Trophoblast cell (in vitro differentiated cells and primary cell): ENCODE measurements around the gene HSPH1.

Source experiments
- DNase-seq, 2 donors: peaks; one replicate each; pipeline ENCODE4 v3.0.0-alpha.2; 2016
- H2AFZ ChIP-seq: 2 replicates; pipeline ENCODE4 v1.6.1; 2013; ENCODE audit warnings: low read length, moderate library complexity, mild to moderate bottlenecking; ENCODE audit not compliant: insufficient read depth, poor library complexity
- H2AK5ac ChIP-seq: 2 replicates; pipeline ENCODE4 v1.6.1; 2013; ENCODE audit warnings: mild to moderate bottlenecking, low read length
- H2BK120ac ChIP-seq: 2 replicates; pipeline ENCODE4 v1.6.1; 2013; ENCODE audit warnings: low read length, mild to moderate bottlenecking, moderate library complexity; ENCODE audit not compliant: insufficient read depth, poor library complexity
- H2BK12ac ChIP-seq: 2 replicates; pipeline ENCODE4 v1.6.1; 2013; ENCODE audit warnings: mild to moderate bottlenecking, low read length, moderate library complexity
- H2BK5ac ChIP-seq: 2 replicates; pipeline ENCODE4 v1.6.1; 2013; ENCODE audit warnings: low read length, low read depth, moderate library complexity, mild to moderate bottlenecking; ENCODE audit not compliant: poor library complexity
- H3K14ac ChIP-seq: 2 replicates; pipeline ENCODE4 v1.6.1; 2013; ENCODE audit warnings: mild to moderate bottlenecking, low read length
- H3K18ac ChIP-seq: 2 replicates; pipeline ENCODE4 v1.6.1; 2013; ENCODE audit warnings: mild to moderate bottlenecking, low read length
- H3K23ac ChIP-seq: 2 replicates; pipeline ENCODE4 v1.6.1; 2013; ENCODE audit warnings: low read length
- H3K27ac ChIP-seq: 2 replicates; pipeline ENCODE4 v1.5.1; 2013; ENCODE audit warnings: low read depth, mild to moderate bottlenecking, inconsistent platforms, low read length, moderate library complexity
- H3K27me3 ChIP-seq: 2 replicates; pipeline ENCODE4 v1.6.1; 2013; ENCODE audit warnings: inconsistent platforms, mild to moderate bottlenecking, low read length, moderate library complexity; ENCODE audit not compliant: insufficient read depth
- H3K36me3 ChIP-seq, 2 experiments: 1 replicate in 1 of 2; 2 replicates in 1 of 2; pipeline ENCODE4 v1.6.1; 2013; ENCODE audit warnings: low read length in 2 of 2, mild to moderate bottlenecking in 2 of 2, moderate library complexity in 1 of 2; ENCODE audit not compliant: insufficient read depth in 2 of 2, control insufficient read depth in 1 of 2
- H3K4ac ChIP-seq: 2 replicates; pipeline ENCODE4 v1.6.1; 2013; ENCODE audit warnings: low read depth, mild to moderate bottlenecking, low read length, moderate library complexity
- H3K4me1 ChIP-seq, 2 experiments: 1 replicate in 1 of 2; 2 replicates in 1 of 2; pipeline ENCODE4 v1.6.1; 2013; ENCODE audit warnings: low read length in 2 of 2, mild to moderate bottlenecking in 2 of 2, moderate library complexity in 1 of 2; ENCODE audit not compliant: insufficient read depth in 2 of 2, control insufficient read depth in 1 of 2
- H3K4me2 ChIP-seq: 2 replicates; pipeline ENCODE4 v1.6.1; 2013; ENCODE audit warnings: inconsistent platforms, mild to moderate bottlenecking, low read length, moderate library complexity
- H3K4me3 ChIP-seq: 2 replicates; pipeline ENCODE4 v1.5.1; 2013; ENCODE audit warnings: mild to moderate bottlenecking, low read depth, low read length, inconsistent platforms
- H3K79me1 ChIP-seq: one replicate; pipeline ENCODE4 v1.6.1; 2013; ENCODE audit warnings: low read length
- H3K79me2 ChIP-seq: 2 replicates; pipeline ENCODE4 v1.6.1; 2013; ENCODE audit warnings: low read length, mild to moderate bottlenecking; ENCODE audit not compliant: control insufficient read depth, insufficient read depth, poor library complexity
- H3K9ac ChIP-seq: 2 replicates; pipeline ENCODE4 v1.6.1; 2013; ENCODE audit warnings: mild to moderate bottlenecking, low read length
- H3K9me3 ChIP-seq: 2 replicates; pipeline ENCODE4 v1.6.1; 2013; ENCODE audit warnings: low read depth, mild to moderate bottlenecking, control low read depth, inconsistent platforms, low read length; ENCODE audit not compliant: insufficient read depth
- H4K12ac ChIP-seq: 2 replicates; pipeline ENCODE4 v1.6.1; 2013; ENCODE audit warnings: low read depth, mild to moderate bottlenecking, low read length, moderate library complexity
- H4K8ac ChIP-seq: 2 replicates; pipeline ENCODE4 v1.6.1; 2013; ENCODE audit warnings: low read depth, mild to moderate bottlenecking, low read length, moderate library complexity
- H4K91ac ChIP-seq: one replicate; pipeline ENCODE4 v1.6.1; 2013; ENCODE audit warnings: low read depth, mild to moderate bottlenecking, low read length, moderate library complexity
- WGBS: extraction: QIAGEN DNeasy Blood & Tissue Kit; methylation state at CpG from one replicate; pipeline ENCODE4 v1.1.7; 2013; ENCODE audit warnings: missing lambda C conversion rate; ENCODE audit not compliant: insufficient read length, insufficient coverage; ENCODE audit errors: extremely low coverage; 5-methylcytosine and 5-hydroxymethylcytosine counted together

Gene HSPH1

DNA sequence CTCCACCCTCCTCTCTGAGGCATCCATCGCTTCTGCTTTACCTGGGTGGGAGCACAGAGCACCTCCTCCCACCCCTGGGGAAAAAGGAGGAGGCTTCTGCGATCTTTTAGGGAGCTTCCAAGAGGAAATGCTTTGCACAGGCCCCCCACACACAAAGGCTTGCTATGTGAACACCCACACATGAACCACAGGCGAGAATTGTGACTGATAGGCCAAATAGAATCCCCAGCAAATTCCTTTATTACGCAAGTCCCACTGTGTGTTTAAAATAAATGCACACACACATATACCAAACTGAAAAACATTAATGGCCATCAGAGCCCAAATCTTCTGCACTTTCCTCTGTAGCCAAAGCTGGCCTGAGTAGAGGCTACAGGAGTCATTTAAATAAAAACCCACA is 50.6 kb downstream of the HSPH1 start:
- H3K23ac ChIP-seq, result no peak overlapping the region
- H3K18ac ChIP-seq, result no peak overlapping the region
- H3K4me2 ChIP-seq, result no peak overlapping the region
- H2AK5ac ChIP-seq, result no peak overlapping the region
- no peak overlapping the region for H3K4ac ChIP-seq
- no peak overlapping the region for H2BK12ac ChIP-seq
- H3K27me3 ChIP-seq, result no peaks in the 10 kb centered on the region
- no peak overlapping the region for H3K27ac ChIP-seq
- peaks cover 2% of the 10 kb centered on the region for H3K9me3 ChIP-seq
- no peak overlapping the region for H3K4me3 ChIP-seq
- H3K14ac ChIP-seq, result no peak overlapping the region
- no peaks in the 10 kb centered on the region for H3K79me1 ChIP-seq
- no peak for DNase-seq
- no peak overlapping the region for H2BK5ac ChIP-seq
- no CpG with 5 or more reads among the region's 4 CpGs for WGBS
- no peaks in the 10 kb centered on the region for H3K4me1 ChIP-seq
- H2AFZ ChIP-seq, result no peak overlapping the region
- H3K9ac ChIP-seq, result no peak overlapping the region
- no peak overlapping the region for H4K12ac ChIP-seq
- H3K79me2 ChIP-seq, result no peaks in the 10 kb centered on the region
- no peak overlapping the region for H4K91ac ChIP-seq
- H4K8ac ChIP-seq, result no peak overlapping the region
- no peaks in the 10 kb centered on the region for H3K36me3 ChIP-seq
- no peak overlapping the region for H2BK120ac ChIP-seq

DNA sequence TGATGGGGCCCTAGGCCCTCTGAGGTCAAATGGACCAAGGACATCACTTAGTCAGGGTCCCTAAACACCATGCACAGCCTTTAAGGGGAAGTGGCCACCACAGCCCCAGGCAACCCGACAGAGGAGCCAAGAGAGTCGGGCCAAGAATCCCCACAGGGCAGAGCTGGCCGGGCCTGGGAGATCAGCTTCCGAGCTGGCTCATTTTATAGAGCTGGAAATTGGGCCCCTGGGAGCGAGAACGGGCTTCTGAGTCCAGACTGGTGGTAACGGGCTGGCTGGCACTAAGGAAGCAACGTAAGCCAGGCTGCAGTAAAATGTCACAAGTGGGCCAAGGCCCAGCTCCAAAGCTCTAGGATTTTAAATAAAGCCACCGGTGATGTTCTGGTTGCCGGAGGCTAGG is 51.1 kb downstream of the HSPH1 start:
- no peak overlapping the region for H3K23ac ChIP-seq
- H2BK12ac ChIP-seq, result no peak overlapping the region
- WGBS, result no CpG with 5 or more reads among the region's 10 CpGs
- no peak overlapping the region for H3K4ac ChIP-seq
- no peaks in the 10 kb centered on the region for H3K79me2 ChIP-seq
- H3K4me1 ChIP-seq, result no peaks in the 10 kb centered on the region
- H3K79me1 ChIP-seq, result no peaks in the 10 kb centered on the region
- no peak overlapping the region for H2AK5ac ChIP-seq
- no peaks in the 10 kb centered on the region for H3K27me3 ChIP-seq
- H2BK5ac ChIP-seq, result no peak overlapping the region
- H3K4me2 ChIP-seq, result no peak overlapping the region
- H2BK120ac ChIP-seq, result no peak overlapping the region
- no peak overlapping the region for H4K91ac ChIP-seq
- no peak overlapping the region for H3K18ac ChIP-seq
- H2AFZ ChIP-seq, result no peak overlapping the region
- H3K14ac ChIP-seq, result no peak overlapping the region
- no peak overlapping the region for H3K27ac ChIP-seq
- no peak overlapping the region for H3K9ac ChIP-seq
- no peak overlapping the region for H4K12ac ChIP-seq
- no peak overlapping the region for H4K8ac ChIP-seq
- no peak overlapping the region for H3K4me3 ChIP-seq
- peaks cover 2% of the 10 kb centered on the region for H3K9me3 ChIP-seq
- no peak for DNase-seq
- H3K36me3 ChIP-seq, result no peaks in the 10 kb centered on the region

DNA sequence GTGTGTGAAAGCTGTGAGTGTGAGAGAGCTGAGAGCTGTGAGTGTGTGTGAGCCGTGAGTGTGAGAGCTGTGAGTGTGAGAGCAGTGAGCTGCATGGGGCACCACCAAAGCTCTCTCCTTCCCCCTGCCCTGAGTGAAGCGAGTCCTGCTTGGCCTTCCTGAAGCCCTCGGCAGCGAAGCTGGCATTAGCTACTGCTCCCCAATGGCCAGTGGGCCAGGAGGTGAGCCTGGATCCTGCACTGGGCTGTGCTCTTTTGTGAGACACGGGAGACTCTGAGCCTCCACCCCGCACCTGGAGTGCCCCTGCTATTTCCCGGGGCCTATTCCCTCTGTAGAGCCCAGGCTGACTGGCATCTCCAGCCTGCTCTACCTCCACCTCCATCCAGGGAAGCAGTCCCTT is 51.5 kb downstream of the HSPH1 start:
- no peak for DNase-seq
- WGBS, result no CpG with 5 or more reads among the region's 7 CpGs
- Histone ChIP-seq H4K8ac (no peak overlapping the region), H3K27me3 (no peaks in the 10 kb centered on the region), H3K27ac (no peak overlapping the region), H3K79me1 (no peaks in the 10 kb centered on the region), H3K9ac (no peak overlapping the region), H3K36me3 (no peaks in the 10 kb centered on the region), H3K4me1 (no peaks in the 10 kb centered on the region), H3K23ac (no peak overlapping the region), H3K18ac (no peak overlapping the region), H4K91ac (no peak overlapping the region), H3K4me2 (no peak overlapping the region), H3K9me3 (peaks cover 2% of the 10 kb centered on the region), H2AK5ac (no peak overlapping the region), H3K14ac (no peak overlapping the region), H2BK12ac (no peak overlapping the region), H3K4me3 (no peak overlapping the region), H2BK5ac (no peak overlapping the region), H3K4ac (no peak overlapping the region), H2BK120ac (no peak overlapping the region), H4K12ac (no peak overlapping the region), H2AFZ (no peak overlapping the region), H3K79me2 (no peaks in the 10 kb centered on the region)

DNA sequence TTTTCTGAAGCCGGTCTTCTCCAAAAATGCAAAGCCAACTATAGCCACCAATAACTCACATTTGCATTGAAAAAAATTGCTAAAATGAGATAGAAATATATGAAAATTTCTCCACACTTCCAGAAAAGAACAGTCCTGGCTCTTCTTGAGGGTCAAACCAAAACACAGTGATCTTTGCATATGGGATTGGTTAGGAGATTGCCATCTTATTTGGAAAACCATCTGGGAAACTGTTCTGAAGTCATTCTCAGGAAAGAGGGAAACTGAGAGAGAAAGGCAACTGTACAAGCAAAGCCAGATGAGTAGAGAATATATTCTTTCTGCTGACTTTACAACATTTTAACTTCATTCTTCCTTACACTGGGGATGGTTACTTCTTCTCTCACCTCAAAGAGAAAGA is 54.6 kb downstream of the HSPH1 start:
- no peak overlapping the region for H4K12ac ChIP-seq
- H3K9me3 ChIP-seq, result peaks cover 2% of the 10 kb centered on the region
- no peak overlapping the region for H3K14ac ChIP-seq
- no peaks in the 10 kb centered on the region for H3K36me3 ChIP-seq
- no peak overlapping the region for H3K4me3 ChIP-seq
- H3K4me1 ChIP-seq, result no peaks in the 10 kb centered on the region
- H3K79me1 ChIP-seq, result no peaks in the 10 kb centered on the region
- no peak for DNase-seq
- H2BK12ac ChIP-seq, result no peak overlapping the region
- no peaks in the 10 kb centered on the region for H3K79me2 ChIP-seq
- H2BK5ac ChIP-seq, result no peak overlapping the region
- H3K27ac ChIP-seq, result no peak overlapping the region
- WGBS, result no CpG with 5 or more reads among the region's 1 CpG
- no peak overlapping the region for H2AFZ ChIP-seq
- H3K4ac ChIP-seq, result no peak overlapping the region
- H3K23ac ChIP-seq, result no peak overlapping the region
- H3K27me3 ChIP-seq, result no peaks in the 10 kb centered on the region
- no peak overlapping the region for H3K4me2 ChIP-seq
- no peak overlapping the region for H2AK5ac ChIP-seq
- no peak overlapping the region for H3K18ac ChIP-seq
- no peak overlapping the region for H4K91ac ChIP-seq
- no peak overlapping the region for H3K9ac ChIP-seq
- H4K8ac ChIP-seq, result no peak overlapping the region
- H2BK120ac ChIP-seq, result no peak overlapping the region
